ENCODE measurements around the gene CISTR.
"Not testable (repeated sequence)": the region's sequence is repeated elsewhere in the genome, so short reads cannot be mapped to it uniquely, and the experiment has no call there.

The CISTR gene

DNA sequence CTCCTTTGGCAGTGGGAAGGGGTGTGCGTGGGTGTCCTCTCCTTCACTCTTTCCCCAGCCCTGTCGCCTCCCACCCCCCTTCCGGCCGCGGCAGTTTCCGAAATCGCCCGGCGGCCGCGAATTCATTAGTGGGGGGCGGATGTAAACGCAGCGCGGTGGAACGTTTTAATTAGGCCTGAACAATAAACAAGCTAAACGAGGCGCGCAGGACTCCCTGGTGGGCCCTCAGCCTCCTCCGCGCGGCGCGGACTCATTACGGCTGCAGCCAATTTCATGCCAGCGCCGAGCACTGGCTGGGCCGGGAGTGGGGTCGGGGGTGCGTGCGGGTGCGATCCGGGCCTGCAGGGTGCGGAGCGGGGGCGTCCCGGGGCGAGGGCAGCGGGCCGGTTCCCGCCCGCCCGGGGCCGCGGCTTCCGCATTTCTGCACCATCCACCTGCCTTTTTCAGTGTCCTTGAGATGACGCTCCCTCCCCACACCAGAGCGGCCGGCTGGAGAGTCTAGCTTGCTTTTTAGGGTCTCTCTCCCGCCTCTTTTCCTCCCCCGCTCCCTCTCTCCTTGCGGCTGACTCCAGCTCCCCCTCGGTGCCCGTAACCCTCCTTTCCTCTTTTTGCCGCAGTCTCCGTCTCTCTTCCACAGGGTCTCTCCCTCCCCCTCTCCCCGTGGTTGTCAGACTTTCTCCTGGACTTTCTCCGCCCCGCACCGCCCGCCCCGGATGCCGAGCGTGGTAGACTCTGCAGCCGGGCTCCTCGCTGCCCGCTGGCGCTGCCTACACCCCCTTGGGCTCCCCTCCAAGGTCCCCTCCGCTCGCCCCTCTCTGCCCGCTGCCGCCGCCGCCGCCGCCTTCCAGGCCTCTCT lies at the start of gene CISTR:
Gene CISTR, minus strand, starts transcription at position 644 of the 856 bp plus-strand sequence.
- no peak for DNase-seq

DNA sequence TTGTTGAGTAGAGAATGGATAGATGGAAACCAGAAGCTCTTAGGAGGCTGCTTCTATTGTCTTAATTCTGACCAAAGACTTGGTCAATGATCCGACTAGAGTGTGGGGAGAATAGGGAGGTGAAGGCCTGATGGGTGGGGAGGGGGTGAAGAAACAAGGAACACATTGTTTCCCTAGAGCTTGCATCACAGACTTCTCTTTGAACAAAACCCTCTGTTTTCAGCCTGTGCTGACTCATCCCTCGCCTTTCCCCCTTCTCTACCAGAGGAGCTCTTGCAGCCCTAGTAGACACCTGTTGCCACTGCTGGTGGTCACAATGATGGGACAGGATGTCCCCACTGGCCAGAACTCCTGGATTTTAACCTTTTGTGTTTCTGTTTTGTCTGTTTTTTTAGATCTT lies 46.8 kb upstream of the CISTR start:
- DNase-seq, result no peak

DNA sequence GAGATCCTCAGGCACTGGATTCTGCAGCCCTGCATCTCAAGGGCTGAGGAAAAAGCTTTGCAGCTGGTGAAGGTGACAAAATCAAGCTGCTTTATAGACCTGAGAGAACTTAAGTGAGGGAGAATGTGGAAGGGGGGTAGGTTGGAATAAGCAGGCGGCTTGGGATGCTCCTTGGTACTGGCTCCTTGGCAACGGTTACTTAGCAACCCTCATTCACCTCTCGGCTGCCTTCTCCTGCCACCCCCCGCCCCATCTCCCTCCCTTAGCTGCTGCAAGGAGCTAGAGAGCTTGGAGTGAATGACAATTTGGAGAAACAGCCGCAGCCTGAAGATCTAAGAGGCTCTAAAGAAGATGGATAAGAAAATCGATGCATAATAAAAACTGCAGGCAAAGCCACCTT lies 44.1 kb upstream of the CISTR start:
- no peak for DNase-seq

DNA sequence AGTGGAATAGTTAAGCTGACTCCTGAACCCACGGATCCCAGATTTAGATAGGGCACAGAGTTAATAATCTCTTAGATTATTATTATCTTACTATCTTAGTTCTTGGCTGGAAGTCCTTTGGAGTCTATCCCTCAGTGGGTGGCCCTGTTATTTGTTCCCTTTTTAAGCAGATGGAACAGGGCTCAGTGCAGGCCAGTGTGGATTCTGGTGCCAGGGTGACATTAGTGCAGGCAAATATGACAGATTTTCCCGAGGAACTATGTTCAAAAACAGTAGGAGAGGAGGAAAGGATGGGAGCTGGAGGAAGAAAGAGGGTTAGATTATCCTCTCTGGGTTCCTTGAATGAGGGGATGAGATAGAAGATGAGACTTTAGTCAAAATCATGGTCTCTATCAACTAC lies 41.4 kb upstream of the CISTR start:
- DNase-seq, result no peak

DNA sequence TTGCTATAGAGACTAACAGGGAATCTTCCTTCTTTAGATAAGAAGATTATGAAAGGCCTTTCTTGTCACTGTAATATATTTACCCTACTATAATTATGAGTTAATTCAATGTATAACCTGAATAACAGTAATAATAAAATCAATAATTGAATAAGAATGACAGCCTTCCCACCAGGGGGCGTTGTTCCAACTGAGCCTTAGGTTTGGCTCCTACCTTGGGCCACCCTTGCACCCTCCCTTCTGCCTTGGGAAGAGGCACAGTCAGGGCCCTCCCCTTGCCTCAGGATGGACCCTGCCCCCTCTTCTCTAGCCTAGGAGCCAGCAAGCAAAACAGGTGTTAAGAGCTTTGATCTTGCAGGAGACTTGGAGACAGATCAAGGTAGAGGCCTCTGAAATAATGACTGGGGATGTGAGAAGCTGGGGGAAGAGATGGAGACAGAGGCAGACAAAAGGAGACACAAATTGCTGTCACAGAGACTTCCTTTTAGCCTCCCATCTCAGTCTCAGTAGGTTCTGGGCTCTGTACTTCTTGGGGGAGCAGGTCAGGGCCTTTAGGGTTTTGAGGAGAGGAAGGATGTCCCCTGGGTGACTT lies 40.1 kb upstream of the CISTR start:
- DNase-seq, result no peak

DNA sequence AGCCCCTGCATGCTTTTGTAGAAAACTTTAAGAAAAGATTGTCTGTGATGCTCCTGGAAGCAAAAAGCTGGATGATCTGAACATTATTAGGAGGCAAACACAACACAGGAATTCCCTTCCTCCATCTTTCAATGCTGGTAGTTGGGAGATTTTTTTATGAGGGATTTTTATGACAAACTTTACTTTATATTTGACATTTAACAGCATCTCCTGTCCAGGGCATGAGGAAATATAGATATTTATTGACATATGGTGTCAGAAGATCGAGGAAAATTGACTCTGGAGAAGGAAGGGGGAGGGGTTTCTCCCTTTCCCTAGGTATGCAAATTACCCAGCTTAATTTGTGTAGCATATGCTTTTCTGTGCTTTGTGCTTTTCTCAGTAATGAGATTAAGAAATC lies 37.8 kb upstream of the CISTR start:
- DNase-seq, result no peak

DNA sequence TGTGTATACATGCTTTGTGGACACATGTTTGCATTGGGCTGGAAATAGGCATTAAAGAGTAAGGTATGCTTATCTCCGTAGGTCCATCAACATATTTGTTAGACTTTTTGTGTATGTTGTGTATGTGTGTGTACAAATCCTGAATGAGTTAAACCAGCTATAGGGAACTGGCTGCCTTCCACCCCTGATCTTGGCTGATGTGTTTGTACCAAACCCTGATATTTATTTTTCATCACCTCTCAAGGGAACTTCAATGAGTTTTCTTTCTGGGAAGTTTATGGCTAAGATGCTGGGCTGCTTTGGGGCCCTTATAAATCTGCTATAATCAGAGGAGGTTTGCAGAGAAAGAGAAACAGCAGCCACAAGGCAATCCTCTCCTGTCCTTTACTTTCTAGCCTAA lies 37.1 kb upstream of the CISTR start:
- no peak for DNase-seq

DNA sequence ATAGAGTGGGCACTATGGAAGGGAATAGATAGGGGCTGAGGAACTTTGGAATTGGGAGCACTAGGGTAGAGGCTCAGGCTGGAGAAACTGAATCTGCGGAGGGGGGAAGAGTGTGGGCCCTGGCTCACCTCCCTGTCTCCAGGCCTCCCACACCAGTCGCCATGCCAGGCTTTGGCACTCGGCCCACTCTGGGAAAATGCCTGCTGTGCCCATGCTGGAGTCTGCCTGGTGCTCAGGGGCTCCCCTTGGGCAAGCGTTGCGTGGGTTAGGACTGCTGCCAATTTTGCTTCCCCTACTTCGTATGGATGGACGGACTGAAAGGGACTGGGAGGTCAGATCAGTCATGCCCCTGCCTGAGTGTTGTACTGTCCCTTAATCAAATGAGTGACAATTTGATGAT lies 34.6 kb upstream of the CISTR start:
- no peak for DNase-seq

DNA sequence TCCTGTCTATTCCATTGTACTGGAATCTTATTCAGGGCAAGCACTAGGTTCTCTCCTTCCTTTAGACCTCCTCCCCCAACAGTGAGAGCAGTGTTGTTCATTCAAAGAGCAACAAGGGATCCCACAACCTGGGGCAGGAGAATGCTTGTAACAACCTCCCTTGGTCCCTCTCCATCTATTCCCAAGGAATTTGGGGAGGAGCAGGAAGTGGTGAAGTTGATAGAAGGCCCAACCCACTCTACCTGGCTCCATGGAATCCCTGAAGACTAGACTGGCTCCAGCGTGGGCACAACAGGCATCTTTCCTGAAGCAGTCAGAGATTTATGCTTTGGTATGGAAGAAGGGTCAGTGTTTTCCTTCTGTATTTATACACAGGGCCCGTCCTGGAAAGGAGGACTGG lies 33.4 kb upstream of the CISTR start:
- DNase-seq, result no peak

DNA sequence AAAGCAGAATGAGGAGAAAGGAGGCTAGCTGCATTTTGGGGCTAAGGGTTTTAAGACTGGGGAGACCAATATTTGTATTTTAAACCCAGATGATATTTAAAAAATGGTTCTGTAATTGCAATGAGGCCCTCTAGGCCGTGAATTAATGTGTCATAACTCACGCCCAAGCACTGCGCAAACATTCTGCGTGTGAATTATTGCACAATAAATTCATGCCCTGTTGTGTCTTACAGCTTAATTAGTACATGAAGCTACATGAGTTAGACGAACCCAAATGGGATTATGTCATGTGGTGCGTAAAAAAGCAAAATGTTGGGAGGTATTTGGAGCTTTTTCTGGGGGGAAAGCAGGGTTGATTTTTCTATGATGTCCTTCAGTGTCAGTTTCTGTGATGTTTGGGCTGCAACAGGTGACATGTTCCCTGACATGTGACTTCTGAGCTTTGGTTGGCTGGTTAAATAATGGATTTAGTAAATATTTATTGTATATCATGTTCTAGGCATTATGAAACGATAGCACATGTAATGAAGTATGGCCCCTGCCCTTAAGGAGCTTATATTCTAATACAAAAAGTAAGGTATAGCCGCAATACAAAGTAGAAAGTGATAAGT lies 30.4 kb upstream of the CISTR start:
- no peak for DNase-seq

DNA sequence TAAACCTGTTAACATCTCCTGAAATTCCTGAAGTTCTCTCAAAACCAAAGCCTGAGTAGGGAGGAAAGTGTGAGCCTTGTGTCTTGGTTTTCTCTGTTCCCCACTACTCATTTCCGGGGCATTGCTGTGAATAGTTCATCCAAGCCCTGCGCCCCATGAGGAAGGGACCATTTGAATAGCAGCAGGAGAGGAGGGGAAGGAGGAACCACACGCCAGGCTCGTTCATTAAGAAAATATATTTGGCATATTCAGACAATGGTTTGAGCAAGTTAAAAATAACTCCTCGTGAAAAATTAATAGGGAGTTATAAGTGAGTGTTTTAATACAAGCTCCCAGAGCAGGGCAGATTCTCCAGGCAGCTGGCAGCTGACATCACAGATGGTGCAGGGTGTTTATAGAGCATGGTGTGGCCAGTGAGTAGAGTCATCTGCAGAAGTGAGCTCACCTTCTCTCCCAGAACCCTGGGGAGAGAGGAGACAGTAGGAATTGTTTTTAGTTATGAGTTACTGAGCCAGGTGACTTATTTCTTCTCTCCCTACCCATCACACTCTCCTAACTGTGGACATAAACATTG lies 29.5 kb upstream of the CISTR start:
- no peak for DNase-seq

DNA sequence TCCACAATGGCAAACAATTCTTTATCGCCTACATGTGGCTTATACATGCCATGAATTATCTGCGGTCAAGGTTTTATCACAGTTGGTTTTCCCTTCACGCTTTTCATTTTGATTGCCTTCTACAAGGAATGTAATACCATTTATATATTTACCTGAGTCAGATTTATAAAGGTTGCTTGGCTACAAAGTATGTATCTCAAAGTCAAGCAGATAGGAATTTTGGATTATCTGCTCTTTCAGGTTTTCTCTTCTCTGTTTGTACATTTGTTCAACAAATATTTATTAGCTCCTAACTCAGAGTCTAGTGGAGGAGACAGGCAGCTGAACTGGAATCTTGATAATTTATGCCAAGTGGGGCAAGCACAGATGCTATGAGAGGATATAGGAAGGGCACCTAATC lies 28.5 kb upstream of the CISTR start:
- no peak for DNase-seq

DNA sequence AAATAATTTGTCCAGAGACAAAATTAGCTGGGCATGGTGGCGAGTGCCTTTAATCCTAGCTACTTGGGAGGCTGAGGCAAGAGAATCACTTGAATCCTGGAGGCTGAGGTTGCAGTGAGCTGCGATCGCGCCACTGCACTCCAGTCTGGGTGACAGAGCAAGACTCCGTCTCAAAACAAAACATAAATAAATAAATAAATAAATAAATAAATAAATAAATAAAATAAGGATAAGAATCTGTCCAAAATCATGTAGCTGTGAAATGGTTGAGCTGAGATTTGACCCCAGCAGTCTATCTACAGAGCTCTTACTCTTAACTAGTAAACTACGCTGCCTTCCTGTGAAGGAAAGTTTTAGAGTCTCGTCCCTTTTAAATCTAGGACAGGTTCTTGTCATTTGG lies 27.9 kb upstream of the CISTR start:
- not testable (repeated sequence) for DNase-seq

DNA sequence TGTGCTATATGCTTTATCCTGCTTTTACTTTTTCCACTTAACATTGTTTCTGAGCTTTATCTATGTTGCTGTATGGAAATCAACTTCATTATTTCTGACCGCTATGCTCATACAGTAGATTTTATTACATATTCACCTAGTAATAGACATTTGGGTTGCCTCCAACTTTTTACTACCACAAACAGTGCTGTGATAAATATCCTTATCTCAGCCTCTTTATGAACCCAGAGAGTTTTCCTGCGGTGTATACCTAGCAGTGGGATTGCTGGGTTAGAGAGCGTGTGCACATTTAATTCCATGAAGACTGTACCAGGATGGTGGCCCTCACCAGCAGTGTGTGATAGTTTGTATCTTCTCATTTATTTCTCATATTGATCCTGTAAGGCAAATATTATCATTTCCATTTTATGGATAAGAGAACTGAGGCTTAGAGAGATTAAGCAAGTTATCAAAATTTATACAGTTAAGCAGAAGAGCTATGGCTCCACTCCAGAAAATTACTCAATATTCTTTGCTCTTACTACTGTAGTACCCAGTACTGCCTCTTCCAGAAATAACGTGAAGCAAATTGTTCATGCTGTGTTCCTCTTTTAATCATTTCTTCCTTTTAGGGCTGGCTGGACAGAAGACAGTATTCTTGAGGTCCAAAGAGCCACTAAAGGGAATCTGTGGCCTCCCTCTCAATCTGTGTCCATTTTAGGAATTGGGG lies 26.3 kb upstream of the CISTR start:
- DNase-seq, result no peak

DNA sequence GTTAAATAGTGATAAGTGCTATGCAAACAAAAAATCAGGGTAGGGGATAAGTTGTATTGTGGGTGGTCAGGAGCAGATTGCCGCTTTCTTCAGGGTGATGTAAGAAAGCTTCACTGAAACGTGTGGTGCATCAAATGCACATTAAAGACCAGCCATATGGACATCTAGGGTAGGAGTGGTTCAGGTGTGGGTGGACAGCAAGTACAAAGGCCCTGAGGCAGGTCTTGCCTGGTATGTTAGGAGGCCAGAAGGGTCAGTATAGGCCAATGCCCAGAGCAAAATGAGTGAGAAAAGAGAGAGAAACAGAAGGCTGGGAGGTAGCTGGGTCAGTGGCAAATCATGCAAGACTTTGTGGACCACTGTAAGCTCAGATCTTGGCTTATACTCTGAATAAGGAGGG lies 25.6 kb upstream of the CISTR start:
- DNase-seq, result no peak

DNA sequence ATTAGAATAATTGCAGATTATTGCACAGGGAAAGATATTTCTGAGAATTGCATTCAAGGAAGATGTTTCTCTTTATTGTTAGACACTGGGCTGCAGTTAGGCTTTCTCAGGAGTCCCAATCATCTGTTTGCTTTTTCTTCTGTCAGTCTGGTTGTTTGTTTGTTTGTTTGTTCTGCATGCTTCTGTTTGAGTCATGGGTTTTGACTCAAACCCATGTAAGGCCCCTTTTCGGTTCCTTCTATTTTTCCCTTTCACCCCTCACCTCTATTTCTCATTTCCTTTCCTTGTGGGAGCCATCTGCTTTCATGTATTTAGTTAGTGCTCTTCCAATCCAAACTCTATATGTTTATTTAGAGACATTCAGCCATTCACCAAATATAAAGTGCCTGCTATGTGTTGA lies 25.1 kb upstream of the CISTR start:
- DNase-seq, result no peak

DNA sequence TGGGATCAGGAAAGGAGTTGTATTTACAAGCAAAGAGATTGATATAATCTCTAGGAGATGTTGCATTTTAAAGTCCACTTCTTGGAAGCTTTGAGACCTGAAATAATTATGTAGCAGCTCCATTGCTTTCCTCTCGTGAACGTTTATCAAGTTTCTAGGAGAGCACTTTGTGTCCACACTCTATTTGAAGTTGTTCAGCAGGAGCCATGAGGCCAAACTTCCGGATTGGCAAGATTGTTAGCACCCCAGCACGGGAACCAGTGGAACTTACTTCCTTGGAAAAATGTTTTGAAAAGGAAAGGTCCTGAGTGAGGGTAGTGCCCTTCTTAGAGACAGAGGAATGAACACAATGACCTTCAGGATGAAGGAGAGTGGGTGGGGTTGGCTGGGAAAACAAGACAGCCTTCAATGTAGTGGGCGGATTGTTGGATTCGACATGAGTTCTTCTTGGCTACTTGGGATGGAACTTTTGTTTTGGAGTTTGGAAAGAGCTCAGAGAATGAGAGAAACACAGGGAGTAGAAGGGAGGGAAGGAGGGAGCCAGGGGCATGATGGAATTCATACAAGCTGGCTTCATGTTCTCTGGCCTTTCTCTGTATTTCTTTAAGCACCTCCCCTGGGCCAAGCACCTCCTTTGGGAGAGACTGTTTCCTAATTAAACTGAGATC lies 23.8 kb upstream of the CISTR start:
- no peak for DNase-seq

DNA sequence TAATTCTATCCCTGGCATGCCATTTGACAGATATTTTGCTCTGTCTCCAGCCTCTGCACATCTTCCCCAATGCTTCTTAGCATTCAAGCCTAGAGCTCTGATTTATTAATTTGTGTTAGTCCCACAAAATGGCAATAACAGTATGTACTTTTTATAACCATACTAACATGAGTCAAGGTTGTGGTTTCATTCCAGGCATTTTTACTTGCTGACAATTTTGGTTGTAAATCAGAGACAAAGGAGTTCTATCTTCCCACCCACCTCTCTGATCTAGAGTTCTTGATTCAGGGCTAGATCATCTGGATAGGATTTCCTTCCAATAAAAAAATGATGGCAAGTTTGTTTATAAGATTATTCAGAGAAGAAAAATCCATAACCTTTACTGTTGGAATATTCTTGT lies 18.5 kb upstream of the CISTR start:
- DNase-seq, result no peak

DNA sequence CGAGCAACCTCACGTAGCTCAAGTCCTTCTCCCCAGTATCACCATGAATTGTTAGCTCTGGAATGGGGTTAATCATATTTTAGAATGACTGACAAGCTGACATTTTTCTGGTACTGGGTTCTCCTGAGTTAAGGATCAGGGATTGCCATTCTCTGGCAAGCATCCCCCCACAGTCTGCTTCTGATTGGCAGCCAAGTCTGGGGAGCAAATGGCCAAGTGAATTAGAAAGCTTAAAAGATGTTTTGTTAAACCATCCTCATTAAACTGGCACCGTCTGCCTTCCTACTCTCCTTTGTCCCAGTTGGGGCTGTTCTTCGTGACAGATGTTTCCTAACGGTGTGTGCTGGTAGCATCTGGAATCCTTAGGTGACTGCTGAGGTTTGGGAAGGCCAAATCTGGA lies 17.2 kb upstream of the CISTR start:
- DNase-seq, result no peak

DNA sequence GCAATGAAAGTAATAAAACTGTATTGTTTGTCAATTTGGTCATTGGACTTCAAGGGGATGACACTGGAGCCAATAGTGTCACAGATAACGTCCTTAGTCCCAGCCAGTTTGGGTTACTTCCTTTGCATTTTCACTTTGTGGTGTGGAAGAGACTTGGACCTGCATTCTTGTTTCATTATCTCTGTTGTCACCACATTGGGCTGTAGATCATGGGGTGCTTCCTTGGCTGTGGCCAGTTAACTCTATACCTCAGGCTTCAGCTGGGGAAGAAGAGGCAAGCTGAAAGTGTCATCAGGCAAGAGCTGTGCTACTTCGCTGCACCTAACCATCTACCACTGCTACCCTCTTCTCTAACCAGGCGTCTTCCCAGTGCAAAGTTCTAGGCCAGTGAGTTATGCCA lies 15.1 kb upstream of the CISTR start:
- DNase-seq, result no peak

DNA sequence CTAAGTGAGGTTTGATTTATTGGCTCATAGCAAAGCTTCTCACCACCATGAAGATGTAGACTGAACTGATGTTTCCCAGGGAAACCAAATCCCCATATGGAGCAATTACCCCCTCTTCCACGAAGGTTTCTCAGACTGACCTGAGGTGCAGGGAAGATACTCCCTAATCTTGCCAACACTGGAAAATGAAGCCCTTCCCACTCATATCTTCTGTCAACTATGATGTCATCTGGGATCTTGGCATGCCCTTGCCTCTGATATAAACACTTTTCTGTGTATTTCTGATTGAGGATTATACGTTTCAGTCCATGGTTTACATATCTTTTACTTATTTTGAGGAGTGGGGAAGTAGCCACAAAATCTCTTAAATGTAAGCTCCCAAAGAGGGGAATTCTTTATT lies 14.1 kb upstream of the CISTR start:
- DNase-seq, result no peak

DNA sequence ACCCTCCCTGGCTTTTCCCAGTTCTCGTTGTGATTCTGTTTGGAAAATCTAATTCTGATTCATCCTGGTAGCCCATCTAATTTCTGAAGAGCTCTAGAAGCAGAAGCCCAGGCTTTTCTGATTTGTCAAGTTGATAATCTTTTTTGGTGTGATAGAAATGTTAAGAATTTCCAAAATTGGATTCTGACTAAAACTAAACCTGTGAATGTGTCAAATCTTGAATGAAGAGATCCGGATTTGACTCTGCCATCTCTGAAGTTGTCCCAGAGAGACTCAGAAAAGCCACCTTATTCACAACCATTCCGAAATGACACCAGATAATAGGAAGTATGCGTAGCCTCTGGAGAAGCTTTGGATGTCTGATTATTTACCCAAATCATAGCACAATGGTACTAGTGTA lies 12.8 kb upstream of the CISTR start:
- DNase-seq, result no peak

DNA sequence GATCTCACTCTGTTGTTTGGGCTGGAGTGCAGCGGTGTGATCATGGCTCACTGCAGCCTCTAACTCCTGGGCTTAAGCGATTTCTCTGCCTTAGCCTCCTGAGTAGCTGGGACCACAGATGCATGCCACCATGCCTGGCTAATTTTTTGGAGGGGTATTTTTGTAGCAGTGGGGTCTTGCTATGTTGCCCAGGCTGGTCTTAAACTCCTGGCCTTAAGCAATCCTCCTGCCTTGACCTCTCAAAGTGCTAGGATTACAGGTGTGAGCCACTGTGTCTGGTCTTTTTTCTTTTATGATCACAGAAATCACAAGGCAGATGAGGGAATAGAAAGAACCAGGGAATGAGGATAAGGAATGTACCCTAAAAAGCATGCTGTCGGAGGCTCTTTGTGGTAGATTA lies 11.0 kb upstream of the CISTR start:
- DNase-seq, result not testable (repeated sequence)

Data from cortex of kidney (tissue), 1 donor.